Activated CD8-positive, alpha-beta T cell treated with anti-CD3 and anti-CD28 coated beads, Interleukin-2, amount 10 ng/mL, durations not matched to agents 7 days and 5 days (primary cell): Measurements from ENCODE around the gene LBH. TPM values are rescaled to one million over a fixed set of nuclear protein-coding genes. Genes with fewer than 3 reads are reported as not detected.

Experiments used
- ATAC-seq: fragments of 150-1000 bp; cut with Tn5 transposase; one replicate; pipeline ENCODE4 v1.10.0; 2021; ENCODE audit warnings: moderate library complexity
- CTCF ChIA-PET: fragments of 350-600 bp; sonication (Branson Sonifier 250); formaldehyde crosslinking; loops from one replicate; lab custom pipeline; 2021; ENCODE audit warnings: antibody characterized with exemption; lab: Charles Lee
- POLR2A ChIA-PET: fragments of 350-600 bp; sonication (Branson Sonifier 250); formaldehyde crosslinking; loops from one replicate; lab custom pipeline; 2021; ENCODE audit warnings: antibody characterized with exemption; lab: Charles Lee
- DNase-seq: peaks from one replicate; pipeline ENCODE4 v3.0.0-alpha.2; 2020
- H3K27ac Mint-ChIP-seq: one replicate; pipeline ENCODE4 v1.8.0; 2021; ENCODE audit warnings: mild to moderate bottlenecking, mixed read lengths
- H3K27me3 Mint-ChIP-seq: one replicate; pipeline ENCODE4 v1.8.0; 2021; ENCODE audit warnings: low read depth, mixed read lengths
- H3K36me3 Mint-ChIP-seq: one replicate; pipeline ENCODE4 v1.8.0; 2021; ENCODE audit warnings: low read depth, mixed read lengths
- H3K4me1 Mint-ChIP-seq: one replicate; pipeline ENCODE4 v1.8.0; 2021; ENCODE audit warnings: low read depth, mixed read lengths
- H3K4me3 Mint-ChIP-seq: one replicate; pipeline ENCODE4 v1.8.0; 2021; ENCODE audit warnings: mild to moderate bottlenecking, mixed read lengths
- H3K9me3 Mint-ChIP-seq: one replicate; pipeline ENCODE4 v1.8.0; 2022; ENCODE audit warnings: mixed read lengths; ENCODE audit not compliant: insufficient read depth
- total RNA-seq, 2 experiments: library from RNA; stranded (reverse); gene quantifications; one replicate each; pipeline ENCODE4 v1.2.3, GENCODE V29; 2021

Gene LBH
- total RNA-seq, 2 experiments from 2014 or later = 97.0 to 100 TPM

GRCh38 chr2:30294133-30294532 lies 62.8 kb downstream of the LBH start:
- ATAC-seq (no peak), DNase-seq (no peak)
- ChIA-PET POLR2A (no interaction called here), CTCF (no interaction called here)
- Mint-ChIP-seq H3K27me3 (no peaks in the 10 kb centered on the region), H3K36me3 (no peaks in the 10 kb centered on the region), H3K9me3 (no peaks in the 10 kb centered on the region), H3K4me3 (no peak overlapping the region), H3K4me1 (peaks cover 20% of the 10 kb centered on the region), H3K27ac (no peak overlapping the region)

GRCh38 chr2:30296496-30296895 lies 65.2 kb downstream of the LBH start:
- Mint-ChIP-seq H3K27me3 (no peaks in the 10 kb centered on the region), H3K36me3 (no peaks in the 10 kb centered on the region), H3K27ac (no peak overlapping the region), H3K4me3 (no peak overlapping the region), H3K9me3 (no peaks in the 10 kb centered on the region), H3K4me1 (peaks cover 14% of the 10 kb centered on the region)
- ATAC-seq (no peak), DNase-seq (no peak)
- POLR2A ChIA-PET = no interaction called here
- CTCF ChIA-PET = interaction anchor here (1.5 kb wide), 1 partner anchor 57 kb away, joined by 5 read pairs; no protein-coding TSS in a partner anchor

GRCh38 chr2:30298302-30298701 lies 67.0 kb downstream of the LBH start:
- ChIA-PET CTCF (interaction anchor here (0.8 kb wide), 1 partner anchor 133 kb away, joined by 3 read pairs; no protein-coding TSS in a partner anchor), POLR2A (no interaction called here)
- H3K27me3 Mint-ChIP-seq = no peaks in the 10 kb centered on the region
- H3K36me3 Mint-ChIP-seq = no peaks in the 10 kb centered on the region
- no peaks in the 10 kb centered on the region for H3K9me3 Mint-ChIP-seq
- DNase-seq (no peak), ATAC-seq (no peak)
- H3K4me3 Mint-ChIP-seq = no peak overlapping the region
- H3K27ac Mint-ChIP-seq = no peak overlapping the region
- peaks cover 9% of the 10 kb centered on the region for H3K4me1 Mint-ChIP-seq

GRCh38 chr2:30300122-30300455 lies 68.8 kb downstream of the LBH start:
- Mint-ChIP-seq H3K27me3 (no peaks in the 10 kb centered on the region), H3K9me3 (no peaks in the 10 kb centered on the region), H3K4me3 (no peak overlapping the region), H3K27ac (no peak overlapping the region), H3K4me1 (no peaks in the 10 kb centered on the region), H3K36me3 (no peaks in the 10 kb centered on the region)
- DNase-seq = no peak
- no peak for ATAC-seq
- ChIA-PET POLR2A (interaction anchor here (0.8 kb wide), 1 partner anchor 68 kb away, joined by 4 read pairs; no protein-coding TSS in a partner anchor), CTCF (interaction anchor here (1.1 kb wide), 1 partner anchor 135 kb away, joined by 3 read pairs; no protein-coding TSS in a partner anchor)

GRCh38 chr2:30300456-30301221 lies 69.3 kb downstream of the LBH start:
- Mint-ChIP-seq H3K9me3 (no peaks in the 10 kb centered on the region), H3K4me3 (no peak overlapping the region), H3K36me3 (no peaks in the 10 kb centered on the region), H3K27me3 (no peaks in the 10 kb centered on the region), H3K27ac (no peak overlapping the region), H3K4me1 (no peaks in the 10 kb centered on the region)
- DNase-seq (no peak), ATAC-seq (no peak)
- ChIA-PET CTCF (interaction anchor here (0.7 kb wide), 1 partner anchor 92 kb away, joined by 3 read pairs; no protein-coding TSS in a partner anchor), POLR2A (interaction anchor here (0.8 kb wide), 1 partner anchor 69 kb away, joined by 4 read pairs; no protein-coding TSS in a partner anchor)

- CTCF ChIA-PET = interaction anchor here (0.7 kb wide), 1 partner anchor 93 kb away, joined by 3 read pairs; no protein-coding TSS in a partner anchor
- Mint-ChIP-seq H3K4me3 (no peak overlapping the region), H3K27me3 (no peaks in the 10 kb centered on the region), H3K9me3 (no peaks in the 10 kb centered on the region), H3K36me3 (no peaks in the 10 kb centered on the region), H3K4me1 (no peaks in the 10 kb centered on the region), H3K27ac (peak overlapping the region; percentile 39)
- DNase-seq (no peak), ATAC-seq (no peak)
- POLR2A ChIA-PET = interaction anchor here (0.5 kb wide), 1 partner anchor 36 kb away, joined by 3 read pairs; no protein-coding TSS in a partner anchor
Measured at GRCh38 chr2:30301551-30301950, 70.2 kb downstream of the LBH start.

- no peak overlapping the region for H3K4me3 Mint-ChIP-seq
- no peaks in the 10 kb centered on the region for H3K4me1 Mint-ChIP-seq
- H3K27ac Mint-ChIP-seq = no peak overlapping the region
- H3K36me3 Mint-ChIP-seq = no peaks in the 10 kb centered on the region
- ChIA-PET CTCF (no interaction called here), POLR2A (no interaction called here)
- H3K9me3 Mint-ChIP-seq = no peaks in the 10 kb centered on the region
- H3K27me3 Mint-ChIP-seq = no peaks in the 10 kb centered on the region
- ATAC-seq (no peak), DNase-seq (no peak)
Measured at GRCh38 chr2:30302566-30302965, 71.2 kb downstream of the LBH start.

- CTCF ChIA-PET = no interaction called here
- DNase-seq (no peak), ATAC-seq (no peak)
- no peaks in the 10 kb centered on the region for H3K27me3 Mint-ChIP-seq
- no peaks in the 10 kb centered on the region for H3K36me3 Mint-ChIP-seq
- no peaks in the 10 kb centered on the region for H3K4me1 Mint-ChIP-seq
- H3K9me3 Mint-ChIP-seq = no peaks in the 10 kb centered on the region
- POLR2A ChIA-PET = no interaction called here
- no peak overlapping the region for H3K27ac Mint-ChIP-seq
- no peak overlapping the region for H3K4me3 Mint-ChIP-seq
Measured at GRCh38 chr2:30303095-30303494, 71.8 kb downstream of the LBH start.

GRCh38 chr2:30305235-30305634 lies 73.9 kb downstream of the LBH start:
- peaks cover 7% of the 10 kb centered on the region for H3K4me1 Mint-ChIP-seq
- H3K36me3 Mint-ChIP-seq = no peaks in the 10 kb centered on the region
- H3K27me3 Mint-ChIP-seq = no peaks in the 10 kb centered on the region
- no peak overlapping the region for H3K27ac Mint-ChIP-seq
- no peak for DNase-seq
- no peaks in the 10 kb centered on the region for H3K9me3 Mint-ChIP-seq
- no peak for ATAC-seq
- ChIA-PET CTCF (interaction anchor here (1.2 kb wide), 1 partner anchor 97 kb away, joined by 4 read pairs; no protein-coding TSS in a partner anchor), POLR2A (no interaction called here)
- no peak overlapping the region for H3K4me3 Mint-ChIP-seq

GRCh38 chr2:30306522-30306921 lies 75.2 kb downstream of the LBH start:
- no peaks in the 10 kb centered on the region for H3K36me3 Mint-ChIP-seq
- H3K4me3 Mint-ChIP-seq = no peak overlapping the region
- H3K27me3 Mint-ChIP-seq = no peaks in the 10 kb centered on the region
- no peaks in the 10 kb centered on the region for H3K9me3 Mint-ChIP-seq
- POLR2A ChIA-PET = no interaction called here
- no peak overlapping the region for H3K27ac Mint-ChIP-seq
- CTCF ChIA-PET = no interaction called here
- ATAC-seq (no peak), DNase-seq (no peak)
- H3K4me1 Mint-ChIP-seq = peaks cover 16% of the 10 kb centered on the region

GRCh38 chr2:30308280-30308679 lies 76.9 kb downstream of the LBH start:
- no peak for ATAC-seq
- no peaks in the 10 kb centered on the region for H3K27me3 Mint-ChIP-seq
- no peak overlapping the region for H3K27ac Mint-ChIP-seq
- H3K9me3 Mint-ChIP-seq = no peaks in the 10 kb centered on the region
- no peak for DNase-seq
- H3K4me1 Mint-ChIP-seq = peaks cover 24% of the 10 kb centered on the region
- no peak overlapping the region for H3K4me3 Mint-ChIP-seq
- CTCF ChIA-PET = interaction anchor here (3.7 kb wide), 1 partner anchor 69 kb away, joined by 15 read pairs; no protein-coding TSS in a partner anchor
- POLR2A ChIA-PET = no interaction called here
- H3K36me3 Mint-ChIP-seq = peaks cover 3% of the 10 kb centered on the region
